Gastrocnemius medialis (tissue), 4 donors: ENCODE measurements around the gene FAM107B.

Experiments
- CTCF ChIP-seq, 5 experiments: fragments of 450-650 bp in 3 of 5; fragments of 200-600 bp in 2 of 5; sonication (generic) in 2 of 5; IDR thresholded peaks in 4 of 5; conservative IDR thresholded peaks in 1 of 5; 1 replicate in 4 of 5; 2 replicates in 1 of 5; pipeline ENCODE4 v1.5.1; 2016 to 2019; ENCODE audit warnings: antibody characterized with exemption in 5 of 5, mild to moderate bottlenecking in 3 of 5, moderate library complexity in 3 of 5
- POLR2A ChIP-seq, 2 donors: fragments of 450-650 bp; IDR thresholded peaks; one replicate each; pipeline ENCODE4 v1.6.1; 2017; ENCODE audit warnings: antibody characterized with exemption in 2 of 2, mild to moderate bottlenecking in 2 of 2, moderate library complexity in 2 of 2

GRCh38 chr10:14727924-14728323, 46.8 kb downstream of the FAM107B start:
- TF ChIP-seq CTCF (IDR thresholded peaks at IDR 0.05 in 4 of 5, conservative IDR thresholded peaks at IDR 0.05 in 1 of 5) = no peak
- TF ChIP-seq POLR2A (IDR thresholded peaks at IDR 0.05) = no peak
